GM12874 (cell line): ENCODE results near the gene RBM26.

Experiments used
- CTCF ChIP-seq: IDR thresholded peaks from 2 replicates; pipeline ENCODE4 v1.5.1; 2011; ENCODE audit warnings: low read depth, mild to moderate bottlenecking, control low read depth, low read length, moderate library complexity; ENCODE audit not compliant: insufficient read depth

RBM26 gene

GRCh38 chr13:79271616-79272015 is 134.4 kb downstream of the RBM26 start:
- no peak for TF ChIP-seq CTCF

- no peak for TF ChIP-seq CTCF
Measured at GRCh38 chr13:79270859-79271258, 135.2 kb downstream of the RBM26 start.
